ENCODE measurements around the gene HDAC3. TPM values are rescaled to one million over a fixed set of nuclear protein-coding genes. Genes with fewer than 3 reads are reported as not detected.

Gene HDAC3
- total and polyA plus RNA-seq, 2 donors (not counting 1 experiment from before 2014, with no cell fraction given), result 85.5 to 94.0 TPM

DNA sequence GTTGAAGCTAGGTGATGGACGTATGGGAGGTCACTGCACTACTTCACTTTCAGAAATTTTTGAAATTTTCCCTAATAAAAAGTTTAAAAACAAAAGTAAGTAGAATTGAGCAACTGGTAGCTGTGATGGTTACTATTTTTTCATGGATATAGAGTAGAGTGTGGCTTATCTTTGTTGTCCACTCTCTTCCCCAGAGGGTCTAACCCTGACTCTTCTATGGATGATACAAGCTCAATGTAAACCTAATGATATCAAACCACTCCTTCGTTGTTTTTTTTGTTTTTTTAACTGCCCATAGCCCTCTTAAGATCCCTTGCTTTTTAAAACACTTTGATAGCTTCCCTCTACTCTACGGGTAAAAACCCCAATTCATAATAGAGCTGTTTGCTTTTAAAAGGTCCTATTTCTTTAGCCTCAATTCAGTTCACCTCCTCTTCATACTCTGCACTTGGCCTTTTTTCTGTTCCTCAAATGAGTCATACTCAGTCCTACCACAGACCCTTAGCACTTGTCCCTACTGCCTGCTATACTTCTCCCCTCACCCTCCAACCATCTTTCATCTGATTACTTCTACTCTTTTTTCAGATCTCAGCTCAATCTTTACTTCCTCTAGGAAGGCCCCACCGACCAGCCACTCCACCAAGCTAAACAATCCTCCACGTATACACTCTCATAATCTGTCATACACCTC is 2.6 kb downstream of the HDAC3 start:
- Mint-ChIP-seq H3K27me3 (no peaks in the 10 kb centered on the region), H3K9me3 (ENCODE audit: insufficient read depth) (no peaks in the 10 kb centered on the region), H3K4me3 (peak overlapping the region; percentile 24), H3K27ac (peak overlapping the region; percentile 44), H3K4me1 (peaks cover 39% of the 10 kb centered on the region)
- Histone ChIP-seq H4K20me1 (ENCODE audit: control insufficient read depth, insufficient read depth, low read length, poor library complexity, severe bottlenecking) (peaks cover 23% of the 10 kb centered on the region), H2AFZ (ENCODE audit: insufficient read depth, low read depth, low read length, poor library complexity, severe bottlenecking) (peak overlapping the region; percentile 18), H3K79me2 (ENCODE audit: control insufficient read depth, insufficient read depth, low read length) (peaks cover 69% of the 10 kb centered on the region), H3K4me3 (ENCODE audit: control extremely low read depth in 1 of 5, extremely low read depth in 1 of 5, insufficient read depth in 1 of 5, low read depth in 2 of 5, low read length in 4 of 5) (no peak overlapping the region), H3K4me2 (replicated peaks; ENCODE audit: low read depth, low read length, poor library complexity, severe bottlenecking) (peak overlapping the region; percentile 25), H3K9me3 (ENCODE audit: control extremely low read depth in 1 of 3, control insufficient read depth in 2 of 3, insufficient read depth in 1 of 3, low read length in 2 of 3) (no peaks in the 10 kb centered on the region), H3K27me3 (replicated peaks in 1 of 4; ENCODE audit: control extremely low read depth in 1 of 4, control insufficient read depth in 3 of 4, insufficient read depth in 4 of 4, low read length in 3 of 4) (no peaks in the 10 kb centered on the region), H3K27ac (ENCODE audit: low read length in 2 of 2) (peak overlapping the region in 1 of 2 donors; percentile 66), H3K36me3 (replicated peaks in 1 of 2; ENCODE audit: control extremely low read depth in 1 of 2, control insufficient read depth in 1 of 2, extremely low read depth in 1 of 2, insufficient read depth in 2 of 2, low read length in 1 of 2) (peaks cover 1 to 31% of the 10 kb centered on the region in 2 experiments), H3K4me1 (ENCODE audit: control insufficient read depth in 2 of 2, insufficient read depth in 2 of 2, low read length in 2 of 2) (peaks cover 30 to 36% of the 10 kb centered on the region in 2 donors), H3K9ac (ENCODE audit: low read length) (no peak overlapping the region)
- TF ChIP-seq, protein P1, sequence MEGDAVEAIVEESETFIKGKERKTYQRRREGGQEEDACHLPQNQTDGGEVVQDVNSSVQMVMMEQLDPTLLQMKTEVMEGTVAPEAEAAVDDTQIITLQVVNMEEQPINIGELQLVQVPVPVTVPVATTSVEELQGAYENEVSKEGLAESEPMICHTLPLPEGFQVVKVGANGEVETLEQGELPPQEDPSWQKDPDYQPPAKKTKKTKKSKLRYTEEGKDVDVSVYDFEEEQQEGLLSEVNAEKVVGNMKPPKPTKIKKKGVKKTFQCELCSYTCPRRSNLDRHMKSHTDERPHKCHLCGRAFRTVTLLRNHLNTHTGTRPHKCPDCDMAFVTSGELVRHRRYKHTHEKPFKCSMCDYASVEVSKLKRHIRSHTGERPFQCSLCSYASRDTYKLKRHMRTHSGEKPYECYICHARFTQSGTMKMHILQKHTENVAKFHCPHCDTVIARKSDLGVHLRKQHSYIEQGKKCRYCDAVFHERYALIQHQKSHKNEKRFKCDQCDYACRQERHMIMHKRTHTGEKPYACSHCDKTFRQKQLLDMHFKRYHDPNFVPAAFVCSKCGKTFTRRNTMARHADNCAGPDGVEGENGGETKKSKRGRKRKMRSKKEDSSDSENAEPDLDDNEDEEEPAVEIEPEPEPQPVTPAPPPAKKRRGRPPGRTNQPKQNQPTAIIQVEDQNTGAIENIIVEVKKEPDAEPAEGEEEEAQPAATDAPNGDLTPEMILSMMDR (IDR thresholded peaks at IDR 0.05), result no peak
- TF ChIP-seq EZH2 (IDR thresholded peaks at IDR 0.05; ENCODE audit: borderline replicate concordance, insufficient read depth, low read depth, low read length, poor library complexity, severe bottlenecking), result no peak
- DNase-seq, result no peak
- no peak for ATAC-seq (ENCODE audit: low read depth)
- POLR2A ChIA-PET, result interaction anchor here (0.9 to 1.5 kb wide), 2 partner anchors 10 to 15 kb away, joined by 5 to 9 read pairs; partner anchors contain the start of gene DIAPH1
- 39% methylated on average over 3 of the region's 5 CpGs for WGBS (ENCODE audit: insufficient coverage)
- intact Hi-C loops (cut with micrococcal nuclease), result no loop called here
- CTCF ChIA-PET, result interaction anchor here (0.9 to 10.3 kb wide), 8 partner anchors 9 to 70 kb away, joined by 3 to 124 read pairs (median 6); partner anchors contain the start of gene DIAPH1

DNA sequence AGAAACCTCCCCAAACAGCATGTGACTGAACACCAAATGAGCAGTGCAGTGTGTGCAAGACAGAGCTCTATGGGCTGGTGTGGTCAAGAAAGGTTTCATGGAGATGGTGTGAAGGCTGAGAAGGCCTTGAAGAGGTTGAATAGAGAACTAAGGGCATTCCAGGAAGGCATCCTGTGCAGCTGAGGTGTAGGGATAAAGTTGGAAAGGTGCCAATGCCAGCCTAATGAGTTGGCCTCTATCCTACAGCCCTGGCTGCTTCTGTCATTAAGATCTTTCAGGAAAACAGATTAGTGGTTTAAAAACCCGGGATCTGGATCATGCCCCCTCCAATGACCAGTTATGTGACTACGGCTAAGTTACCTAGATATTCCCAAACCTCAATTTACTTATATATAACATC is 4.0 kb downstream of the HDAC3 start:
- no peak overlapping the region for H3K9ac ChIP-seq (ENCODE audit: low read length)
- peaks cover 23 to 25% of the 10 kb centered on the region in 2 donors for H3K4me1 ChIP-seq (ENCODE audit: control insufficient read depth in 2 of 2, insufficient read depth in 2 of 2, low read length in 2 of 2)
- CTCF ChIA-PET, result interaction anchor here (0.7 to 10.3 kb wide), 7 partner anchors 8 to 69 kb away, joined by 3 to 124 read pairs (median 7); partner anchors contain the start of gene DIAPH1
- H3K4me3 Mint-ChIP-seq, result no peak overlapping the region
- H3K4me1 Mint-ChIP-seq, result peaks cover 33% of the 10 kb centered on the region
- peaks cover 23% of the 10 kb centered on the region for H4K20me1 ChIP-seq (ENCODE audit: control insufficient read depth, insufficient read depth, low read length, poor library complexity, severe bottlenecking)
- no peak for TF ChIP-seq EZH2 (IDR thresholded peaks at IDR 0.05; ENCODE audit: borderline replicate concordance, insufficient read depth, low read depth, low read length, poor library complexity, severe bottlenecking)
- TF ChIP-seq, protein P1 (IDR thresholded peaks at IDR 0.05), result no peak
- intact Hi-C loops (cut with micrococcal nuclease), result no loop called here
- H2AFZ ChIP-seq (ENCODE audit: insufficient read depth, low read depth, low read length, poor library complexity, severe bottlenecking), result no peak overlapping the region
- H3K4me2 ChIP-seq (replicated peaks; ENCODE audit: low read depth, low read length, poor library complexity, severe bottlenecking), result no peak overlapping the region
- no CpG with 5 or more reads among the region's 2 CpGs for WGBS (ENCODE audit: insufficient coverage)
- POLR2A ChIA-PET, result no interaction called here
- H3K27me3 ChIP-seq (replicated peaks in 1 of 4; ENCODE audit: control extremely low read depth in 1 of 4, control insufficient read depth in 3 of 4, insufficient read depth in 4 of 4, low read length in 3 of 4), result no peaks in the 10 kb centered on the region
- no peaks in the 10 kb centered on the region for H3K27me3 Mint-ChIP-seq
- ATAC-seq (ENCODE audit: low read depth) (no peak), DNase-seq (no peak)
- H3K9me3 ChIP-seq (ENCODE audit: control extremely low read depth in 1 of 3, control insufficient read depth in 2 of 3, insufficient read depth in 1 of 3, low read length in 2 of 3), result no peaks in the 10 kb centered on the region
- no peak overlapping the region for H3K27ac ChIP-seq (ENCODE audit: low read length in 2 of 2)
- no peak overlapping the region for H3K27ac Mint-ChIP-seq
- peaks cover 70% of the 10 kb centered on the region for H3K79me2 ChIP-seq (ENCODE audit: control insufficient read depth, insufficient read depth, low read length)
- H3K36me3 ChIP-seq (replicated peaks in 1 of 2; ENCODE audit: control extremely low read depth in 1 of 2, control insufficient read depth in 1 of 2, extremely low read depth in 1 of 2, insufficient read depth in 2 of 2, low read length in 1 of 2), result peaks cover 1 to 44% of the 10 kb centered on the region in 2 experiments
- H3K9me3 Mint-ChIP-seq (ENCODE audit: insufficient read depth), result no peaks in the 10 kb centered on the region
- no peak overlapping the region for H3K4me3 ChIP-seq (ENCODE audit: control extremely low read depth in 1 of 5, extremely low read depth in 1 of 5, insufficient read depth in 1 of 5, low read depth in 2 of 5, low read length in 4 of 5)

Measured in B cell (primary cell).